ENCODE measurements around the gene HID1. TPM values are rescaled to one million over a fixed set of nuclear protein-coding genes. Genes with fewer than 3 reads are reported as not detected.

Gene HID1, protein sequence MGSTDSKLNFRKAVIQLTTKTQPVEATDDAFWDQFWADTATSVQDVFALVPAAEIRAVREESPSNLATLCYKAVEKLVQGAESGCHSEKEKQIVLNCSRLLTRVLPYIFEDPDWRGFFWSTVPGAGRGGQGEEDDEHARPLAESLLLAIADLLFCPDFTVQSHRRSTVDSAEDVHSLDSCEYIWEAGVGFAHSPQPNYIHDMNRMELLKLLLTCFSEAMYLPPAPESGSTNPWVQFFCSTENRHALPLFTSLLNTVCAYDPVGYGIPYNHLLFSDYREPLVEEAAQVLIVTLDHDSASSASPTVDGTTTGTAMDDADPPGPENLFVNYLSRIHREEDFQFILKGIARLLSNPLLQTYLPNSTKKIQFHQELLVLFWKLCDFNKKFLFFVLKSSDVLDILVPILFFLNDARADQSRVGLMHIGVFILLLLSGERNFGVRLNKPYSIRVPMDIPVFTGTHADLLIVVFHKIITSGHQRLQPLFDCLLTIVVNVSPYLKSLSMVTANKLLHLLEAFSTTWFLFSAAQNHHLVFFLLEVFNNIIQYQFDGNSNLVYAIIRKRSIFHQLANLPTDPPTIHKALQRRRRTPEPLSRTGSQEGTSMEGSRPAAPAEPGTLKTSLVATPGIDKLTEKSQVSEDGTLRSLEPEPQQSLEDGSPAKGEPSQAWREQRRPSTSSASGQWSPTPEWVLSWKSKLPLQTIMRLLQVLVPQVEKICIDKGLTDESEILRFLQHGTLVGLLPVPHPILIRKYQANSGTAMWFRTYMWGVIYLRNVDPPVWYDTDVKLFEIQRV
- 36.6 and 106 TPM in 2 replicates for total RNA-seq (ENCODE audit: low replicate concordance)
- long read RNA-seq, partial matches to known transcripts: 7 of 10 reads
- long read RNA-seq, other reads (novel, unspliced or antisense): 2 of 10 reads

- peak; percentile 70 for DNase-seq (ENCODE audit: extremely low spot score, unreplicated experiment)
- H3K27ac Mint-ChIP-seq: peak within 1 kb of the TSS; percentile 50
- no peaks in the 10 kb centered on the region for H3K9me3 Mint-ChIP-seq
- no peak for TF ChIP-seq CTCF (conservative IDR thresholded peaks at IDR 0.05)
- no peaks in the 10 kb centered on the region for H3K36me3 Mint-ChIP-seq
- peaks cover 49% of the 10 kb centered on the region for H3K27me3 Mint-ChIP-seq
- peaks cover 9% of the 10 kb centered on the region for H3K4me1 Mint-ChIP-seq (ENCODE audit: unreplicated experiment)
- H3K4me3 Mint-ChIP-seq: peak within 1 kb of the TSS; percentile 83
Observed at GRCh38 chr17:74972107-74972972, at the start of gene HID1. HID1 (minus strand) TSS chr17:74972759; CDS start chr17:74972656, 103 bp downstream.

DNA sequence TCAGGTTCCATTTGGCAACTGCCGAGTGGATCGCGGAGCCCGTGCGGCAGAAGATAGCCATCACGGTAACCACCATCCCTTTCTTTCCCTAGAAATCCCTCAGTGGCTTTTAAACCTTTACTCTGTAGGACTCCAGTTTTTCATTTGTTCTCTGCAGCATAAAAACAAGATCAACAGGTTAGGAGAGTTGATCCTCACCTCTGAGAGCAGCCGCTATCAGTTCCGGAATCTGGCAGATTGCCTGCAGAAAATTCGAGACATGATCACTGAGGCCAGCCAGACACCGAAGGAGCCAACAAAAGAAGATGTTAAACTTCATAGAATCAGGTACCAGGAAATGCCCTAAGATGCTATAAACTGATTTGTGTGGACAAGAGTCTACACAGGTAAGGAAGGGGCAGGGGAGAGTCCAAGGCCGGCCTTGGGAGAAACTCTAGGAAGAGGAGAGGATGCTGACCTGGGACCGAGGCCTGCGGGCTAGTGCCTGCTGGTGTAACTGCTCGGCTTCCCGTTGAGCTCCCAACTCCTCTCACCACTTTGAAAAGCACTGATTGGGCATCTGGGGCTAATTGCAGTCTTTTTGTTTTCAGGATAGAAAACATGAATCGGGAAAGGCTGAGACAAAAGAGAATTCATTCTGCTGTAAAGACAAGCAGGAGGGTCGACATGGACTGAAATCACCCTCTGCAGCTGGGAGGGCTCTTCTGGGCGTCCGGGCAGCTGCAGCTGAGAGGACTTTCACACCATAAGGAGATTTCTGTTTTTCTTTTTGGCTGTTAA lies 48.0 kb upstream of the HID1 start:
- no peaks in the 10 kb centered on the region for H3K9me3 Mint-ChIP-seq
- TF ChIP-seq CTCF (conservative IDR thresholded peaks at IDR 0.05): no peak
- H3K4me3 Mint-ChIP-seq: peak overlapping the region; percentile 76
- H3K27me3 Mint-ChIP-seq: no peaks in the 10 kb centered on the region
- H3K4me1 Mint-ChIP-seq (ENCODE audit: unreplicated experiment): no peaks in the 10 kb centered on the region
- H3K36me3 Mint-ChIP-seq: peaks cover 13% of the 10 kb centered on the region
- no peak for DNase-seq (ENCODE audit: extremely low spot score, unreplicated experiment)
- peak overlapping the region; percentile 85 for H3K27ac Mint-ChIP-seq

DNA sequence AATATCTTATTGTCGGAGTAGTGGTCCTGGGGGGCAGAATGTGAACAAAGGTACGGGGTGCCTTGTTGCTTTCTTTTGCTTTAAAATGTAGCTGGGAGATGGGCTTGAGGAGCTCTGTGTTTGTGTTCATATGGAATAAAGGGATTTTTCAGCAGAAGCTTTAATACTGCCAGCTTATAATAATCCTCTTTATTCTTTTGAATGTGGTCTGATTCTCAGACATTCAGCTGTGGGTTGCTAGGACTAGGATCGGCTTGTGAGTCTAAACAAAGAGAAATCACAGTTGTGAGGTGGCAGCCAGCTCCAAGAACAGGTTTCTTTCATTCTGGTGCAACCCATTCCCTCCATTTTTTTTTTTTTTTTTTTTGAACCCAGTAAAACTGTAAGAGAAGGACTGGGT lies 47.2 kb upstream of the HID1 start:
- H3K9me3 Mint-ChIP-seq: no peaks in the 10 kb centered on the region
- peak overlapping the region; percentile 85 for H3K27ac Mint-ChIP-seq
- no peak overlapping the region for H3K4me3 Mint-ChIP-seq
- TF ChIP-seq CTCF (conservative IDR thresholded peaks at IDR 0.05): no peak
- DNase-seq (ENCODE audit: extremely low spot score, unreplicated experiment): no peak
- H3K36me3 Mint-ChIP-seq: peaks cover 17% of the 10 kb centered on the region
- no peaks in the 10 kb centered on the region for H3K27me3 Mint-ChIP-seq
- no peaks in the 10 kb centered on the region for H3K4me1 Mint-ChIP-seq (ENCODE audit: unreplicated experiment)

DNA sequence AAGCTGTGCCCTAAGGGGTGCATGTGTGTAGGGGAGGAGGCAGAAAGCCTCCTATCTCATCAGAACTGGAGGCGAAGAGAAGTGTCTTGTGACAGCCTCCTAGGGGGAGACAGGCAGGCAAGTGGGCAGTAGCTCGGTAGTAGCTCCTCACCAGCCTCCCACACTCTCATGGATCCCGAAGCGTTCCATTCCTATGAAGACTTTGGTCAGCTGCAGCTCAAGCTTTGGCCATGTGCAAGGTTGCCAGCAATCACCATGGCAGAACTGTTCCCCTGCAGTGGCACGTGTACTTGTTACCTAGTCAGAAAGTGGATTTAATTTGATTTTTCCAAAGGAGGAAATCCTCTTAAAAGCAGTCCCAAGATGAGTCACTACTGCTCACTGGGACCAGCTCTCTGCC lies 46.6 kb upstream of the HID1 start:
- no peak for TF ChIP-seq CTCF (conservative IDR thresholded peaks at IDR 0.05)
- no peaks in the 10 kb centered on the region for H3K27me3 Mint-ChIP-seq
- no peak for DNase-seq (ENCODE audit: extremely low spot score, unreplicated experiment)
- H3K9me3 Mint-ChIP-seq: no peaks in the 10 kb centered on the region
- peak overlapping the region; percentile 85 for H3K27ac Mint-ChIP-seq
- no peak overlapping the region for H3K4me3 Mint-ChIP-seq
- peaks cover 17% of the 10 kb centered on the region for H3K36me3 Mint-ChIP-seq
- H3K4me1 Mint-ChIP-seq (ENCODE audit: unreplicated experiment): no peaks in the 10 kb centered on the region

All from type B pancreatic cell (in vitro differentiated cells).